ENCODE data around the gene RPS19.

The RPS19 gene

DNA sequence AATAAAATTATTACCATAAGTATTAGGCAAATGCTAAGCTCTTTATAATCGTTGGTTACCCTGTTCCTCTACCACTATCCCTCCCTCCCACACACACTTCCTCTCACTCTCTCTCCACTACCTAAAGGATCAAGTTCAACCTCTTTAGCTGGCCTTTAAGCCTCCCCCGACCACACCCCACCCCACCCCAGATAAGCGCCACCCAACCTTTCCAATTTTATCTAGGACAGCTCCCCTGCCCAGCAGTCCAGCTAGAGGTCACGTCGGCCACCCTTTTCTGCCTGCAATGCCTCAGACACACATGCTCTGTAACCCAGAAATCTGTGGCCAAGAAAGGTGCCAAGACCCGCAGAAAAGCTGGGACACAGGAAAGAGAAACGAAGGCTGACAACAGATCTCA is 16.7 kb upstream of the RPS19 start:
- Histone ChIP-seq H3K4me1 (ENCODE audit: control insufficient read depth, insufficient read depth, low read length, unreplicated experiment) (no peaks in the 10 kb centered on the region), H3K27me3 (ENCODE audit: insufficient read depth, low read length) (peaks cover 20% of the 10 kb centered on the region), H3K36me3 (ENCODE audit: insufficient read depth, low read length) (no peaks in the 10 kb centered on the region), H3K27ac (ENCODE audit: low read depth, low read length) (no peak overlapping the region), H3K79me2 (ENCODE audit: control insufficient read depth, insufficient read depth, low read length, unreplicated experiment) (no peaks in the 10 kb centered on the region), H3K4me3 (ENCODE audit: low read depth, low read length) (no peak overlapping the region), H2AFZ (ENCODE audit: low read length, unreplicated experiment) (no peak overlapping the region)

DNA sequence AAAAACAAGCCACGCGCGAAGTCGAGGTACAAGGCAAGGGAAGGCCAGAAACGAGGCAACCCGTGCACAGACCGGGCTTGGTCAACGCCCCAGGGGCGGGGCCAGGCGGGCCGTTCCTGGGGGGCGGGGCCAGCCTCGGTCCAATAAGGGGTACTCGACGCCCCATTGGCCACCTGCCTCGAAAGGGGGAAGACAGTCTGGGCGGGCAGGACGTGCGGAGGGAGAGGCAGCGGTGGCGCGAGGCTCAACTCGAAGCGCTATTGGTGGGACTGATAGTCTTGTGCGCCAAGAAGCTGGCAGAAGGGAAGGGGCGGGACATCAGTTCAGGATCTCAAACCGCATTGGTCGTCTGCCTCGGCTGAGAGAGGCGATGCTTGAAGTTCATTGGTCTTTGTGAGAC is 15.5 kb upstream of the RPS19 start, which contains the start of gene LYPD4:
TSS of gene LYPD4 (minus strand) at position 83 of the 400 bp plus-strand sequence. CDS start 5,398 bp downstream, outside the sequence.
- H3K36me3 ChIP-seq (ENCODE audit: insufficient read depth, low read length), result no peaks in the 10 kb centered on the region
- no peak within 1 kb of the TSS for H2AFZ ChIP-seq (ENCODE audit: low read length, unreplicated experiment)
- H3K4me3 ChIP-seq (ENCODE audit: low read depth, low read length), result no peak within 1 kb of the TSS
- peaks cover 11% of the 10 kb centered on the region for H3K27me3 ChIP-seq (ENCODE audit: insufficient read depth, low read length)
- H3K27ac ChIP-seq (ENCODE audit: low read depth, low read length), result no peak within 1 kb of the TSS
- no peaks in the 10 kb centered on the region for H3K79me2 ChIP-seq (ENCODE audit: control insufficient read depth, insufficient read depth, low read length, unreplicated experiment)
- no peaks in the 10 kb centered on the region for H3K4me1 ChIP-seq (ENCODE audit: control insufficient read depth, insufficient read depth, low read length, unreplicated experiment)

DNA sequence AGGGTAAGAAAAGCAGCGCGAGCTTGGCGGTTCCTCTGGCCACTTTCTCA is 15.2 kb upstream of the RPS19 start, which contains the start of gene DMRTC2:
TSS of gene DMRTC2 (plus strand) at position 42 of the 50 bp plus-strand sequence. CDS start 2,387 bp downstream, outside the sequence.
- Histone ChIP-seq H2AFZ (ENCODE audit: low read length, unreplicated experiment) (no peak within 1 kb of the TSS), H3K27me3 (ENCODE audit: insufficient read depth, low read length) (peaks cover 11% of the 10 kb centered on the region), H3K4me3 (ENCODE audit: low read depth, low read length) (no peak within 1 kb of the TSS), H3K4me1 (ENCODE audit: control insufficient read depth, insufficient read depth, low read length, unreplicated experiment) (no peaks in the 10 kb centered on the region), H3K79me2 (ENCODE audit: control insufficient read depth, insufficient read depth, low read length, unreplicated experiment) (no peaks in the 10 kb centered on the region), H3K36me3 (ENCODE audit: insufficient read depth, low read length) (no peaks in the 10 kb centered on the region), H3K27ac (ENCODE audit: low read depth, low read length) (no peak within 1 kb of the TSS)

DNA sequence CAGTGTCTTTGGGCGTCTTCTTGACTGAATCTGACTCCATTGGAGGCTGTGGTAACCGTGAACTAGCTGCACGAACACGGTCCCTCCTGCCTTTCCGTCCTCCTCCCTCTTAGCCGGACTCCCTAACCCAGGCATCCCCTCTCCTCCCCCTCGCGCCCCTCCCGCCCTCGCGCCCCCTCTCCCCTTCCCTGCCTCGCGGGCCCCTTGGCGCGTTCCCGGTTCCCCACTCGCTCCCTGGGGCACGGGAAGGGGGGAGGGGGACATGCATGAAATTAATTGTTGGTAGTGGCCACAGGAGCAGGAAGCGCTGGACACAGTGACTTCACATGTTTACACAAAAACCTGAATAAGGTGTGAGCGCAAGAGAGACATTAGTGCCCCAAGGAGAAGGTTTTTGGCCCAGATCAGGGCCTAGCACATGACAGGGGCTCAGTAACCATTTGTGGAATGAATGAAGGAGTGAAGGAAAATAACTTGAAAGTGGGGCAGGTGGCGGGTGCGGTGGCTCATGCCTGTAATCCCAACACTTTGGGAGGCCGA is 14.9 kb upstream of the RPS19 start:
- no peak overlapping the region for H3K4me3 ChIP-seq (ENCODE audit: low read depth, low read length)
- H3K27me3 ChIP-seq (ENCODE audit: insufficient read depth, low read length), result peaks cover 11% of the 10 kb centered on the region
- H3K79me2 ChIP-seq (ENCODE audit: control insufficient read depth, insufficient read depth, low read length, unreplicated experiment), result no peaks in the 10 kb centered on the region
- no peaks in the 10 kb centered on the region for H3K36me3 ChIP-seq (ENCODE audit: insufficient read depth, low read length)
- no peak overlapping the region for H2AFZ ChIP-seq (ENCODE audit: low read length, unreplicated experiment)
- H3K27ac ChIP-seq (ENCODE audit: low read depth, low read length), result no peak overlapping the region
- no peaks in the 10 kb centered on the region for H3K4me1 ChIP-seq (ENCODE audit: control insufficient read depth, insufficient read depth, low read length, unreplicated experiment)

DNA sequence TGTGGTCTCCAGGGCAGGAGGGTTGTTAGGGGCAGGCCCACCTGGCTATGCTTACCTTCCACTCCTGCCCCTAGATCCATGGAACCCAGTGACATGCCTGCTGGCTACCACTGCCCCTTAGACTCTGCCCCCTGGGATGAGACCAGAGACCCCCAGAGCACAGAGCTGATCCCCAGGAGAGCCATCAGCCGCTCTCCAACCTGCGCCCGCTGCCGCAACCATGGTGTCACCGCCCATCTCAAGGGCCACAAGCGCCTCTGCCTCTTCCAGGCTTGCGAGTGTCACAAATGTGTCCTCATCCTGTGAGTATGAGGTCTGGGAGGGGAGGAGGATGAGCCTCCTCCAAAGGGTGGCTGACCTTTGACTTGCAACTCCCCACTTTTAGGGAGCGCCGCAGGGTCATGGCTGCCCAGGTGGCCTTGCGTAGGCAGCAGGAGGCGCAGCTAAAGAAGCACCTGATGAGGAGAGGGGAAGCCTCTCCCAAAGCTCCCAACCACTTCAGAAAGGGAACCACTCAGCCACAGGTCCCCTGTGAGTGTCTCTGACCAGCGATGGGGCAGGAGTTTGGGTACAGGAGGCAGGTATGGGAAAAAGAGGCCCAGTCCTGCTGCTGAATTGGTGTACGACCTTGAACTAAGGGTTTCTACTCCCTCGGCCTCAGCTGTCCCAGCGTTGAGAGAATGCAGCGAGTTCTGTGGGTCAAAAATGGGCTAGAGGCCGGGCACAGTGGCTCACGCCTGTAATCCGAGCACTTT is 12.5 kb upstream of the RPS19 start:
- no peak overlapping the region for H2AFZ ChIP-seq (ENCODE audit: low read length, unreplicated experiment)
- peaks cover 19% of the 10 kb centered on the region for H3K27me3 ChIP-seq (ENCODE audit: insufficient read depth, low read length)
- no peaks in the 10 kb centered on the region for H3K4me1 ChIP-seq (ENCODE audit: control insufficient read depth, insufficient read depth, low read length, unreplicated experiment)
- H3K4me3 ChIP-seq (ENCODE audit: low read depth, low read length), result no peak overlapping the region
- no peaks in the 10 kb centered on the region for H3K36me3 ChIP-seq (ENCODE audit: insufficient read depth, low read length)
- no peak overlapping the region for H3K27ac ChIP-seq (ENCODE audit: low read depth, low read length)
- H3K79me2 ChIP-seq (ENCODE audit: control insufficient read depth, insufficient read depth, low read length, unreplicated experiment), result no peaks in the 10 kb centered on the region

DNA sequence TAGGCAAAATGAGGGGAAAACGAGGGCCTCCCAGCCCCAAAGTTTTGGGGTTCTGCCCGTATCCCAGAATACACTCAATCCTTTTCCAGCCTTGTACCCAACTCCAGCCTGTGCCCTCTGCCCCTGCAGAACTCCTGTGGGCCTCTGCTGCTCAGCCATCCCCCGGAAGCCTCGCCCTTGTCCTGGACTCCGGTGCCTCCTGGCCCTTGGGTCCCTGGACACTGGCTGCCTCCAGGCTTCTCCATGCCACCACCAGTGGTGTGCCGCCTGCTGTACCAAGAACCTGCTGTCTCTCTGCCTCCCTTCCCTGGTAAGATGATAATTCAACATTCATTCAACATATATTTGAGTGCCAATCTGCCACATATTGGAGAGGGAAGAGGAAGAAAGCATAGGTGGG is 11.4 kb upstream of the RPS19 start:
- peaks cover 30% of the 10 kb centered on the region for H3K27me3 ChIP-seq (ENCODE audit: insufficient read depth, low read length)
- no peaks in the 10 kb centered on the region for H3K4me1 ChIP-seq (ENCODE audit: control insufficient read depth, insufficient read depth, low read length, unreplicated experiment)

DNA sequence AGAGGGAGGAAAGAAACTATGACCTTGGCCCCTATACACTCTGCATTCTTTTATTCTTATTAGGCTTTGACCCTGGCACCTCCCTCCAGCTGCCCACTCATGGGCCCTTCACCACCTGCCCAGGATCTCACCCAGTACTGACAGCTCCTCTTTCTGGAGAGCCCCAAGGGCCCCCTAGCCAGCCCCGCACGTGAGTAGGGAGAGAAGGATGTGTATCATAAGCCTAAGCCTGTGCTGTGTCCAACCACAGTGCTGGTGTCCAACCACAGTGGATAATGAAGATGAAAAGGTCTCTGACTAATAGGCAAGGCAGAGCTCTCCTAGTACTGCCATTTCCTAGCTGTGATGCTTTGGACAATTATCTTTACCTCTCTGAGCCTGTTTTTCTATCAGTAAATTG is 11.0 kb upstream of the RPS19 start:
- no peak overlapping the region for H3K27ac ChIP-seq (ENCODE audit: low read depth, low read length)
- H3K36me3 ChIP-seq (ENCODE audit: insufficient read depth, low read length), result no peaks in the 10 kb centered on the region
- no peak overlapping the region for H3K4me3 ChIP-seq (ENCODE audit: low read depth, low read length)
- H2AFZ ChIP-seq (ENCODE audit: low read length, unreplicated experiment), result no peak overlapping the region
- no peaks in the 10 kb centered on the region for H3K79me2 ChIP-seq (ENCODE audit: control insufficient read depth, insufficient read depth, low read length, unreplicated experiment)
- H3K4me1 ChIP-seq (ENCODE audit: control insufficient read depth, insufficient read depth, low read length, unreplicated experiment), result no peaks in the 10 kb centered on the region
- peaks cover 34% of the 10 kb centered on the region for H3K27me3 ChIP-seq (ENCODE audit: insufficient read depth, low read length)

More for the DNA sequence above, 11.4 kb upstream of the RPS19 start:
- Histone ChIP-seq H3K79me2 (ENCODE audit: control insufficient read depth, insufficient read depth, low read length, unreplicated experiment) (no peaks in the 10 kb centered on the region), H3K36me3 (ENCODE audit: insufficient read depth, low read length) (no peaks in the 10 kb centered on the region), H3K4me3 (ENCODE audit: low read depth, low read length) (no peak overlapping the region), H2AFZ (ENCODE audit: low read length, unreplicated experiment) (no peak overlapping the region), H3K27ac (ENCODE audit: low read depth, low read length) (no peak overlapping the region)

GRCh38 chr19:41850381-41850780 is 9.7 kb upstream of the RPS19 start:
- Histone ChIP-seq H2AFZ (ENCODE audit: low read length, unreplicated experiment) (no peak overlapping the region), H3K4me3 (ENCODE audit: low read depth, low read length) (no peak overlapping the region), H3K27me3 (ENCODE audit: insufficient read depth, low read length) (peaks cover 45% of the 10 kb centered on the region), H3K36me3 (ENCODE audit: insufficient read depth, low read length) (no peaks in the 10 kb centered on the region), H3K27ac (ENCODE audit: low read depth, low read length) (no peak overlapping the region), H3K79me2 (ENCODE audit: control insufficient read depth, insufficient read depth, low read length, unreplicated experiment) (no peaks in the 10 kb centered on the region), H3K4me1 (ENCODE audit: control insufficient read depth, insufficient read depth, low read length, unreplicated experiment) (no peaks in the 10 kb centered on the region)

GRCh38 chr19:41851456-41851855 is 8.6 kb upstream of the RPS19 start:
- Histone ChIP-seq H3K27me3 (ENCODE audit: insufficient read depth, low read length) (peaks cover 45% of the 10 kb centered on the region), H3K79me2 (ENCODE audit: control insufficient read depth, insufficient read depth, low read length, unreplicated experiment) (no peaks in the 10 kb centered on the region), H2AFZ (ENCODE audit: low read length, unreplicated experiment) (no peak overlapping the region), H3K4me1 (ENCODE audit: control insufficient read depth, insufficient read depth, low read length, unreplicated experiment) (no peaks in the 10 kb centered on the region), H3K27ac (ENCODE audit: low read depth, low read length) (no peak overlapping the region), H3K4me3 (ENCODE audit: low read depth, low read length) (no peak overlapping the region), H3K36me3 (ENCODE audit: insufficient read depth, low read length) (no peaks in the 10 kb centered on the region)

DNA sequence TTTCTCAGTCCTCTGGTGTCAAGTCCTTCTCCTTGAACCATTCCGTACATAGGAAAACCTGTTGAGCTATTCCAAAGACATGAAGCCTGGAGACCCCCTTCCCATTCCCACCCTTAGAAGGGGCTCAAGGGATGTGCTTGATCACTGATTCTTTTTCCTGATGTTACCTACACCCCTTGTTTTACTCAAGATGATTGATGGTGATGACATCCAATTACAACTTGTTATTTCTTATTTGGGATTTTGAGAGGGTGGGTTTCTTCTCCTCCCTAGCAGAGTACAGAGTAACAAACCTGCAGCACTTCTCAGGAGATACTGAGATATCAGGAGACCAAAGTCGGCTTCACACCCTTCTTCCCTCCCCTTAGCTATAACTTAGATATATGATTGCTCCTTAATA is 6.7 kb upstream of the RPS19 start:
- H3K4me1 ChIP-seq (ENCODE audit: control insufficient read depth, insufficient read depth, low read length, unreplicated experiment), result no peaks in the 10 kb centered on the region
- H3K79me2 ChIP-seq (ENCODE audit: control insufficient read depth, insufficient read depth, low read length, unreplicated experiment), result no peaks in the 10 kb centered on the region
- H3K27me3 ChIP-seq (ENCODE audit: insufficient read depth, low read length), result peaks cover 45% of the 10 kb centered on the region
- H3K36me3 ChIP-seq (ENCODE audit: insufficient read depth, low read length), result no peaks in the 10 kb centered on the region
- no peak overlapping the region for H3K4me3 ChIP-seq (ENCODE audit: low read depth, low read length)
- H3K27ac ChIP-seq (ENCODE audit: low read depth, low read length), result no peak overlapping the region
- no peak overlapping the region for H2AFZ ChIP-seq (ENCODE audit: low read length, unreplicated experiment)

GRCh38 chr19:41853768-41854167 is 6.3 kb upstream of the RPS19 start:
- H3K36me3 ChIP-seq (ENCODE audit: insufficient read depth, low read length), result no peaks in the 10 kb centered on the region
- no peak overlapping the region for H3K27ac ChIP-seq (ENCODE audit: low read depth, low read length)
- no peak overlapping the region for H2AFZ ChIP-seq (ENCODE audit: low read length, unreplicated experiment)
- H3K4me1 ChIP-seq (ENCODE audit: control insufficient read depth, insufficient read depth, low read length, unreplicated experiment), result no peaks in the 10 kb centered on the region
- H3K4me3 ChIP-seq (ENCODE audit: low read depth, low read length), result no peak overlapping the region
- H3K79me2 ChIP-seq (ENCODE audit: control insufficient read depth, insufficient read depth, low read length, unreplicated experiment), result no peaks in the 10 kb centered on the region
- peaks cover 45% of the 10 kb centered on the region for H3K27me3 ChIP-seq (ENCODE audit: insufficient read depth, low read length)
